ENCODE data around the gene MRPS10. TPM values are rescaled to one million over a fixed set of nuclear protein-coding genes. Genes with fewer than 3 reads are reported as not detected.

MRPS10 gene
- total and polyA plus RNA-seq, 2 donors (not counting 3 experiments of a cell fraction or from before 2014, with no cell fraction given): 23.2 to 37.7 TPM

- dilution Hi-C loops (cut with MboI; ENCODE audit: extremely low pct_ligation_motif_present, low sequenced_read_pairs): no loop called here
- no peak for DNase-seq (ENCODE audit: low read depth, low spot score)
- TF ChIP-seq JUN (IDR thresholded peaks at IDR 0.05; ENCODE audit: borderline replicate concordance, insufficient read depth, insufficient read length, low read depth) (no peak), FOS (IDR thresholded peaks at IDR 0.05; ENCODE audit: borderline replicate concordance, insufficient read depth, low read length) (no peak), POLR2AphosphoS5 (IDR thresholded peaks at IDR 0.05; ENCODE audit: insufficient read depth, low read depth, low read length) (no peak), GATA2 (IDR thresholded peaks at IDR 0.05; ENCODE audit: insufficient read depth, insufficient read length, low read depth, low read length) (no peak), POLR2A (IDR thresholded peaks at IDR 0.05; ENCODE audit: low read depth, low read length) (no peak), MYC (IDR thresholded peaks at IDR 0.05; ENCODE audit: low read depth, low read length) (no peak), EZH2 (IDR thresholded peaks at IDR 0.05; ENCODE audit: borderline replicate concordance, low read depth, low read length, severe bottlenecking) (no peak)
- TF ChIP-seq, protein P1, sequence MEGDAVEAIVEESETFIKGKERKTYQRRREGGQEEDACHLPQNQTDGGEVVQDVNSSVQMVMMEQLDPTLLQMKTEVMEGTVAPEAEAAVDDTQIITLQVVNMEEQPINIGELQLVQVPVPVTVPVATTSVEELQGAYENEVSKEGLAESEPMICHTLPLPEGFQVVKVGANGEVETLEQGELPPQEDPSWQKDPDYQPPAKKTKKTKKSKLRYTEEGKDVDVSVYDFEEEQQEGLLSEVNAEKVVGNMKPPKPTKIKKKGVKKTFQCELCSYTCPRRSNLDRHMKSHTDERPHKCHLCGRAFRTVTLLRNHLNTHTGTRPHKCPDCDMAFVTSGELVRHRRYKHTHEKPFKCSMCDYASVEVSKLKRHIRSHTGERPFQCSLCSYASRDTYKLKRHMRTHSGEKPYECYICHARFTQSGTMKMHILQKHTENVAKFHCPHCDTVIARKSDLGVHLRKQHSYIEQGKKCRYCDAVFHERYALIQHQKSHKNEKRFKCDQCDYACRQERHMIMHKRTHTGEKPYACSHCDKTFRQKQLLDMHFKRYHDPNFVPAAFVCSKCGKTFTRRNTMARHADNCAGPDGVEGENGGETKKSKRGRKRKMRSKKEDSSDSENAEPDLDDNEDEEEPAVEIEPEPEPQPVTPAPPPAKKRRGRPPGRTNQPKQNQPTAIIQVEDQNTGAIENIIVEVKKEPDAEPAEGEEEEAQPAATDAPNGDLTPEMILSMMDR (IDR thresholded peaks at IDR 0.05; ENCODE audit: extremely low read depth in 1 of 2, insufficient read depth in 1 of 2, low read depth in 1 of 2, low read length in 2 of 2): no peak
- TF ChIP-seq, protein P2, sequence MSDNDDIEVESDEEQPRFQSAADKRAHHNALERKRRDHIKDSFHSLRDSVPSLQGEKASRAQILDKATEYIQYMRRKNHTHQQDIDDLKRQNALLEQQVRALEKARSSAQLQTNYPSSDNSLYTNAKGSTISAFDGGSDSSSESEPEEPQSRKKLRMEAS (IDR thresholded peaks at IDR 0.05; ENCODE audit: insufficient read depth, insufficient read length): no peak
- FAIRE-seq: no peak
- Histone ChIP-seq H3K4me3 (replicated peaks in 1 of 3; ENCODE audit: insufficient read depth in 1 of 3, low read depth in 1 of 3, low read length in 3 of 3) (no peak overlapping the region), H3K4me1 (ENCODE audit: control insufficient read depth, extremely low read depth, insufficient read depth, low read length) (no peaks in the 10 kb centered on the region), H3K9me1 (replicated peaks; ENCODE audit: control insufficient read depth, extremely low read depth, insufficient read depth, low read length) (no peaks in the 10 kb centered on the region), H4K20me1 (replicated peaks; ENCODE audit: control insufficient read depth, extremely low read depth, insufficient read depth, low read length) (no peaks in the 10 kb centered on the region), H3K79me2 (ENCODE audit: control insufficient read depth, insufficient read depth, low read length) (no peaks in the 10 kb centered on the region), H3K27me3 (ENCODE audit: control insufficient read depth in 2 of 2, insufficient read depth in 2 of 2, low read length in 2 of 2) (peaks cover 2 to 6% of the 10 kb centered on the region in 2 experiments), H3K9me3 (replicated peaks; ENCODE audit: control insufficient read depth, insufficient read depth, low read length) (no peaks in the 10 kb centered on the region), H3K27ac (ENCODE audit: insufficient read depth, low read depth, low read length) (no peak overlapping the region), H2AFZ (ENCODE audit: low read depth, low read length) (peak overlapping the region; percentile 83), H3K36me3 (ENCODE audit: control insufficient read depth in 2 of 2, extremely low read depth in 1 of 2, insufficient read depth in 2 of 2, low read length in 2 of 2) (no peaks in the 10 kb centered on the region), H3K4me2 (ENCODE audit: insufficient read depth, low read length) (peak overlapping the region; percentile 11), H3K9ac (replicated peaks; ENCODE audit: extremely low read depth, insufficient read depth, low read length) (no peak overlapping the region)
- no TSS peak for BruUV-seq (replicated peaks)
- ChIA-PET POLR2A (no interaction called here), CTCF (interaction anchor here (0.9 to 2.9 kb wide), 5 partner anchors 9 to 370 kb away, joined by 3 to 10 read pairs (median 6); no protein-coding TSS in a partner anchor)
- intact Hi-C loops (cut with micrococcal nuclease): no loop called here
Observed at GRCh38 chr6:42177514-42178364, 39.9 kb downstream of the MRPS10 start.
